Measurements from ENCODE around the gene TMEM80. TPM values are rescaled to one million over a fixed set of nuclear protein-coding genes. Genes with fewer than 3 reads are reported as not detected.

Gene TMEM80
- total RNA-seq, 4 donors from 2014 or later: 8.8 to 32.8 (median 16.3) TPM

- TF ChIP-seq CTCF (IDR thresholded peaks at IDR 0.05; ENCODE audit: low read depth): no peak
Measured at GRCh38 chr11:727281-727701, 31.7 kb downstream of the TMEM80 start.

- TF ChIP-seq CTCF (IDR thresholded peaks at IDR 0.05; ENCODE audit: low read depth): no peak
Measured at GRCh38 chr11:727859-728748, 32.5 kb downstream of the TMEM80 start.

- TF ChIP-seq CTCF (IDR thresholded peaks at IDR 0.05; ENCODE audit: low read depth): no peak
Measured at GRCh38 chr11:728901-729491, 33.4 kb downstream of the TMEM80 start.

GRCh38 chr11:729492-730074 is 34.0 kb downstream of the TMEM80 start:
- TF ChIP-seq CTCF (IDR thresholded peaks at IDR 0.05; ENCODE audit: low read depth): no peak

GRCh38 chr11:733072-733471 is 37.5 kb downstream of the TMEM80 start:
- TF ChIP-seq CTCF (IDR thresholded peaks at IDR 0.05; ENCODE audit: low read depth): no peak

GRCh38 chr11:737366-737765 is 41.8 kb downstream of the TMEM80 start:
- TF ChIP-seq CTCF (IDR thresholded peaks at IDR 0.05; ENCODE audit: low read depth): no peak

GRCh38 chr11:742156-742546 is 46.5 kb downstream of the TMEM80 start:
- TF ChIP-seq CTCF (IDR thresholded peaks at IDR 0.05; ENCODE audit: low read depth): no peak

Data from subcutaneous adipose tissue (tissue), 4 donors.